ENCODE results near the gene LIM2.

Gene LIM2

GRCh38 chr19:51386882-51387520, 773 bp downstream of the LIM2 start:
- no peaks in the 10 kb centered on the region for H3K4me1 ChIP-seq (ENCODE audit: control insufficient read depth, insufficient read depth, low read length)
- CTCF ChIA-PET = no interaction called here

GRCh38 chr19:51382004-51382403, 5.8 kb downstream of the LIM2 start:
- no peak overlapping the region for H3K4me3 ChIP-seq (ENCODE audit: low read depth, low read length)
- no peaks in the 10 kb centered on the region for H3K9me3 ChIP-seq (ENCODE audit: control insufficient read depth, insufficient read depth, low read depth, low read length)
- ChIA-PET CTCF (interaction anchor here (0.7 to 1.8 kb wide), 2 partner anchors 12 to 16 kb away, joined by 3 to 7 read pairs; no protein-coding TSS in a partner anchor), POLR2A (interaction anchor here (1.3 kb wide), 1 partner anchor 42 kb away, joined by 3 read pairs; no protein-coding TSS in a partner anchor)
- no peak overlapping the region for H3K27ac ChIP-seq (ENCODE audit: extremely low read depth, low read depth, low read length)
- H3K36me3 ChIP-seq (ENCODE audit: control insufficient read depth in 2 of 2, insufficient read depth in 1 of 2, low read length in 2 of 2) = no peaks in the 10 kb centered on the region
- H3K4me1 ChIP-seq (ENCODE audit: control insufficient read depth, insufficient read depth, low read length) = no peaks in the 10 kb centered on the region
- TF ChIP-seq ZSCAN4 (tag by site-specific recombination; IDR thresholded peaks at IDR 0.05) (no peak), ZNF169 (tag by site-specific recombination; IDR thresholded peaks at IDR 0.05) (no peak), ZNF837 (tag by site-specific recombination; IDR thresholded peaks at IDR 0.05) (no peak), MYNN (tag by site-specific recombination; IDR thresholded peaks at IDR 0.05; ENCODE audit: borderline replicate concordance) (no peak), ZNF19 (tag by site-specific recombination; IDR thresholded peaks at IDR 0.05; ENCODE audit: low read depth) (no peak), ZNF433 (tag by site-specific recombination; IDR thresholded peaks at IDR 0.05; ENCODE audit: low read depth) (no peak), SP2 (tag by site-specific recombination; IDR thresholded peaks at IDR 0.05) (no peak), ZNF26 (tag by site-specific recombination; IDR thresholded peaks at IDR 0.05) (no peak), ZBTB11 (tag by site-specific recombination; conservative IDR thresholded peaks at IDR 0.05; ENCODE audit: low read depth) (no peak)

More at GRCh38 chr19:51386882-51387520, 773 bp downstream of the LIM2 start:
- Histone ChIP-seq H3K27ac (ENCODE audit: extremely low read depth, low read depth, low read length) (no peak overlapping the region), H3K4me3 (ENCODE audit: low read depth, low read length) (no peak overlapping the region), H3K9me3 (ENCODE audit: control insufficient read depth, insufficient read depth, low read depth, low read length) (no peaks in the 10 kb centered on the region), H3K36me3 (ENCODE audit: control insufficient read depth in 2 of 2, insufficient read depth in 1 of 2, low read length in 2 of 2) (no peaks in the 10 kb centered on the region)
- POLR2A ChIA-PET = interaction anchor here (1.1 kb wide), 1 partner anchor 48 kb away, joined by 3 read pairs; no protein-coding TSS in a partner anchor
- TF ChIP-seq SETDB1 (IDR thresholded peaks at IDR 0.05; ENCODE audit: insufficient read length, low read length) (no peak), SCRT2 (tag by site-specific recombination; IDR thresholded peaks at IDR 0.05) (peak; percentile 58)

- Histone ChIP-seq H3K27ac (ENCODE audit: extremely low read depth, low read depth, low read length) (no peak overlapping the region), H3K4me3 (ENCODE audit: low read depth, low read length) (no peak overlapping the region), H3K36me3 (ENCODE audit: control insufficient read depth in 2 of 2, insufficient read depth in 1 of 2, low read length in 2 of 2) (no peaks in the 10 kb centered on the region), H3K9me3 (ENCODE audit: control insufficient read depth, insufficient read depth, low read depth, low read length) (no peaks in the 10 kb centered on the region), H3K4me1 (ENCODE audit: control insufficient read depth, insufficient read depth, low read length) (no peaks in the 10 kb centered on the region)
- CTCF ChIA-PET = interaction anchor here (1.2 to 1.8 kb wide), 2 partner anchors 14 to 27 kb away, joined by 7 read pairs; no protein-coding TSS in a partner anchor
- POLR2A ChIA-PET = interaction anchor here (1.4 kb wide), 1 partner anchor 13 kb away, joined by 4 read pairs; no protein-coding TSS in a partner anchor
- no peak for TF ChIP-seq ZNF426 (tag by site-specific recombination; IDR thresholded peaks at IDR 0.05)
- TF ChIP-seq PATZ1 (tag by site-specific recombination; IDR thresholded peaks at IDR 0.05) = no peak
- TF ChIP-seq GLI4 (tag by site-specific recombination; IDR thresholded peaks at IDR 0.05) = no peak
- no peak for TF ChIP-seq ZNF701 (tag by site-specific recombination; IDR thresholded peaks at IDR 0.05)
- no peak for TF ChIP-seq ZNF837 (tag by site-specific recombination; IDR thresholded peaks at IDR 0.05)
- TF ChIP-seq OSR2 (tag by site-specific recombination; IDR thresholded peaks at IDR 0.05) = no peak
- TF ChIP-seq ZNF292 (tag by site-specific recombination; IDR thresholded peaks at IDR 0.05; ENCODE audit: borderline replicate concordance, low read depth) = no peak
- no peak for TF ChIP-seq WT1 (tag by site-specific recombination; IDR thresholded peaks at IDR 0.05)
- no peak for TF ChIP-seq ZNF394 (tag by site-specific recombination; IDR thresholded peaks at IDR 0.05; ENCODE audit: borderline replicate concordance)
Observed at GRCh38 chr19:51380379-51380778, 7.4 kb downstream of the LIM2 start.

All from HEK293 (cell line).